HepG2 (cell line): ENCODE results near the gene CCDC142. TPM values are rescaled to one million over a fixed set of nuclear protein-coding genes. Genes with fewer than 3 reads are reported as not detected.

ENCODE experiments used
- ATF2 ChIP-seq: sonication (generic); formaldehyde crosslinking; IDR thresholded peaks from 2 replicates; pipeline ENCODE4 v1.4.0; 2020; ENCODE audit warnings: missing genetic modification reagents
- BORCS8-MEF2B ChIP-seq: sonication (generic); formaldehyde crosslinking; IDR thresholded peaks from 2 replicates; pipeline ENCODE4 v1.8.0; 2022; ENCODE audit warnings: mild to moderate bottlenecking, missing genetic modification reagents
- ETV5 ChIP-seq: IDR thresholded peaks from 2 replicates; pipeline ENCODE4 v1.6.1; 2018; ENCODE audit warnings: missing biosample characterization, missing genetic modification reagents, inconsistent platforms, borderline replicate concordance
- FOXJ3 ChIP-seq: sonication (generic); formaldehyde crosslinking; IDR thresholded peaks from 2 replicates; pipeline ENCODE4 v1.4.0; 2020; ENCODE audit warnings: missing genetic modification reagents, mild to moderate bottlenecking, borderline replicate concordance
- KDM6A ChIP-seq: IDR thresholded peaks from 2 replicates; pipeline ENCODE4 v1.6.1; 2016; ENCODE audit warnings: low read depth
- MAFF ChIP-seq: IDR thresholded peaks from 2 replicates; pipeline ENCODE4 v1.6.1; 2011; ENCODE audit warnings: low read depth, low read length, improper control_type of control experiment
- MIER3 ChIP-seq: IDR thresholded peaks from 2 replicates; pipeline ENCODE4 v1.6.1; 2016; ENCODE audit warnings: missing compliant biosample characterization, borderline replicate concordance
- MLLT10 ChIP-seq: sonication (generic); formaldehyde crosslinking; IDR thresholded peaks from 2 replicates; pipeline ENCODE4 v1.4.0; 2020; ENCODE audit warnings: missing genetic modification reagents
- RBM39 ChIP-seq: fragments of 200-400 bp; formaldehyde crosslinking; IDR thresholded peaks from one replicate; pipeline ENCODE4 v1.6.1; 2018; ENCODE audit warnings: antibody characterized with exemption, mild to moderate bottlenecking, low read depth, low read length; ENCODE audit not compliant: poor library complexity, severe bottlenecking
- RXRB ChIP-seq: IDR thresholded peaks from 2 replicates; pipeline ENCODE4 v1.6.1; 2016; ENCODE audit warnings: borderline replicate concordance, missing genetic modification reagents, missing compliant biosample characterization
- TFE3 ChIP-seq: IDR thresholded peaks from 2 replicates; pipeline ENCODE4 v1.6.1; 2016
- THAP11 ChIP-seq: IDR thresholded peaks from 2 replicates; pipeline ENCODE4 v1.6.1; 2016; ENCODE audit warnings: missing biosample characterization, missing genetic modification reagents
- YEATS4 ChIP-seq: sonication (generic); formaldehyde crosslinking; IDR thresholded peaks from 2 replicates; pipeline ENCODE4 v1.4.0; 2020; ENCODE audit warnings: missing genetic modification reagents, borderline replicate concordance
- ZMYM4 ChIP-seq: sonication (generic); formaldehyde crosslinking; IDR thresholded peaks from 2 replicates; pipeline ENCODE4 v1.8.1; 2023; ENCODE audit warnings: mild to moderate bottlenecking, missing genetic modification reagents
- ZNF282 ChIP-seq: fragments of 450-650 bp; IDR thresholded peaks from 2 replicates; pipeline ENCODE4 v1.6.1; 2018; ENCODE audit not compliant: partially characterized antibody
- ZNF331 ChIP-seq: sonication (generic); formaldehyde crosslinking; IDR thresholded peaks from 2 replicates; pipeline ENCODE4 v1.4.0; 2020; ENCODE audit warnings: missing genetic modification reagents
- ZNF362 ChIP-seq: sonication (generic); formaldehyde crosslinking; IDR thresholded peaks from 2 replicates; pipeline ENCODE4 v1.4.0; 2020; ENCODE audit warnings: missing genetic modification reagents, mild to moderate bottlenecking, borderline replicate concordance
- ZNF367 ChIP-seq: sonication (generic); formaldehyde crosslinking; IDR thresholded peaks from 2 replicates; pipeline ENCODE4 v1.4.0; 2020; ENCODE audit warnings: missing genetic modification reagents, borderline replicate concordance
- ZNF382 ChIP-seq: sonication (generic); formaldehyde crosslinking; IDR thresholded peaks from 2 replicates; pipeline ENCODE4 v1.5.0; 2020; ENCODE audit warnings: missing genetic modification reagents, mild to moderate bottlenecking, borderline replicate concordance
- ZNF556 ChIP-seq: sonication (generic); formaldehyde crosslinking; IDR thresholded peaks from 2 replicates; pipeline ENCODE4 v1.4.0; 2020; ENCODE audit warnings: mild to moderate bottlenecking, missing genetic modification reagents, borderline replicate concordance
- ZNF580 ChIP-seq: IDR thresholded peaks from 2 replicates; pipeline ENCODE4 v1.6.1; 2016; ENCODE audit warnings: low read depth, borderline replicate concordance
- ZNF737 ChIP-seq: sonication (generic); formaldehyde crosslinking; IDR thresholded peaks from 2 replicates; pipeline ENCODE4 v1.5.0; 2020; ENCODE audit warnings: missing genetic modification reagents, mild to moderate bottlenecking, borderline replicate concordance
- polyA plus RNA-seq, 8 experiments: library from polyadenylated mRNA; depleted of rRNA in 3 of 8; stranded (reverse) in 7 of 8; unstranded in 1 of 8; fragments of >200 nt; fragmentation: Illumina TruSeq in 4 of 8; extraction: Trizol in 4 of 8; gene quantifications; 2 replicates each; pipeline versions ENCODE4 v1.2.1 to v1.2.3, GENCODE V29; 2011 to 2016; ENCODE audit warnings: low read depth in 4 of 8, missing spikeins in 1 of 8, mixed read lengths in 1 of 8; ENCODE audit not compliant: insufficient read depth in 1 of 8
- total RNA-seq, 5 experiments: library from RNA; depleted of rRNA; stranded (reverse); fragments of >200 nt; fragmentation: Illumina TruSeq; extraction: Trizol; gene quantifications; 2 replicates each; pipeline ENCODE4 v1.2.3, GENCODE V29; 2016; ENCODE audit warnings: low read depth in 1 of 5
- TF ChIP-seq, protein P1 (sequence below): sonication (generic); formaldehyde crosslinking; IDR thresholded peaks from 2 replicates; pipeline ENCODE4 v1.4.0; 2020; ENCODE audit warnings: mild to moderate bottlenecking, missing genetic modification reagents
- TF ChIP-seq, protein P2 (sequence below): sonication (generic); formaldehyde crosslinking; IDR thresholded peaks from 2 replicates; pipeline ENCODE4 v1.5.0; 2020; ENCODE audit warnings: mild to moderate bottlenecking, low read depth, missing genetic modification reagents, borderline replicate concordance

CCDC142 gene
- total and polyA plus RNA-seq, 2 of the 13 experiments (the other 11 are each of a cell fraction or from before 2014, with no cell fraction given): 14.7 to 30.4 TPM

DNA sequence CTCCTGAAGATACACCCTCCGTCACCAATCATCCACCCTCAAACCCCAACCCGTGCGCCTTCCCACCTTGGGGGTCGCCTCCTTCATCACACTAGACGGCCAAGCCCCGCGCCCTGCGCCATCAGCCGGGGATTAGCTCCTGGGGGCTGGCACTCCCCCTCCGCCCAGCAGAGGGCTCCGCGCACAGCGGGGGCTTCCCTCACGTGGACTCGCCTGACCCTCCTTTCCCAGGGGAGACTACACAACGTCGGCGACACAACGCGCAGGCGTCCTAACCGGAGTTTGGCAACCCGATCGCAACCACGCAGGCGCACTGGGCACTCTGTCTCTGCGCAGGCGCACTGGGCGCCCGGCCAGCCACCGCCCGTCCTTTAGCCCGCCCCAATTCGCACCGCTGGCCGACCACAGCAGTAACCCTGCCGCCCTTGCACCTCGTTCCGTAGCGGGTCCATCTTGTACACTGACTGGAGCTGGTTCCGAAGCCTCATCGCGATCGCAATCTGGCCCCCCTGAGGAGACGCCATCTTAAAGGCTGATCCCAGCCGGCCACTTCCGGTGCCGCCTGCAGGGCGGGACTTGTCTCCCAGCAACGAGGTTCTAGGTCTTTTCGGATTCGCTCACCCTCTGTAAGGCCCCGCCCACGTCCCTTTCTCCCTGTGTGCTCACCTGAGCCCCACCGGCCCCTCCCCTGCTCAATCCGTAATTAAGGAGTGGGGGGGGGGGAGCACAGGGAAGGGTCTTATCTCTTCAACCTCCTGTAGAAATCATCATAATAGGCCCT lies 24.5 kb upstream of the CCDC142 start, which contains the start of gene PCGF1 (continued):
- TF ChIP-seq, protein P1, sequence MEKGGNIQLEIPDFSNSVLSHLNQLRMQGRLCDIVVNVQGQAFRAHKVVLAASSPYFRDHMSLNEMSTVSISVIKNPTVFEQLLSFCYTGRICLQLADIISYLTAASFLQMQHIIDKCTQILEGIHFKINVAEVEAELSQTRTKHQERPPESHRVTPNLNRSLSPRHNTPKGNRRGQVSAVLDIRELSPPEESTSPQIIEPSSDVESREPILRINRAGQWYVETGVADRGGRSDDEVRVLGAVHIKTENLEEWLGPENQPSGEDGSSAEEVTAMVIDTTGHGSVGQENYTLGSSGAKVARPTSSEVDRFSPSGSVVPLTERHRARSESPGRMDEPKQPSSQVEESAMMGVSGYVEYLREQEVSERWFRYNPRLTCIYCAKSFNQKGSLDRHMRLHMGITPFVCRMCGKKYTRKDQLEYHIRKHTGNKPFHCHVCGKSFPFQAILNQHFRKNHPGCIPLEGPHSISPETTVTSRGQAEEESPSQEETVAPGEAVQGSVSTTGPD (CRISPR knock-in tag): no peak
- TF ChIP-seq KDM6A: no peak
- TF ChIP-seq MLLT10 (CRISPR knock-in tag): no peak
- TF ChIP-seq YEATS4 (CRISPR knock-in tag): peak; percentile 89
- no peak for TF ChIP-seq ZNF282
- peak; percentile 95 for TF ChIP-seq THAP11
- TF ChIP-seq FOXJ3: 0 out of 2 replicates have a peak, but pooled peaks have one; percentile 47
- peak; percentile 86 for TF ChIP-seq RBM39
- TF ChIP-seq TFE3 (CRISPR knock-in tag): peak; percentile 71; the same call in 1 of the 2 replicates
- TF ChIP-seq ZNF556: peak; percentile 76; the same call in 1 of the 2 replicates
- TF ChIP-seq ATF2: peak; percentile 79
- no peak for TF ChIP-seq MAFF
- peak; percentile 53 for TF ChIP-seq BORCS8-MEF2B (CRISPR knock-in tag)
- TF ChIP-seq ZNF367 (CRISPR knock-in tag): no peak
- TF ChIP-seq ZMYM4 (CRISPR knock-in tag): peak; percentile 94
- TF ChIP-seq ETV5 (CRISPR knock-in tag): no peak; the same call in none of the 2 replicates
- TF ChIP-seq ZNF737 (CRISPR knock-in tag): no peak
- TF ChIP-seq RXRB (CRISPR knock-in tag): peak; percentile 92
- no peak for TF ChIP-seq ZNF382 (CRISPR knock-in tag)
- 0 out of 2 replicates have a peak, but pooled peaks have one; percentile 19 for TF ChIP-seq ZNF580
- peak; percentile 87 for TF ChIP-seq ZNF331 (CRISPR knock-in tag)
- TF ChIP-seq MIER3 (CRISPR knock-in tag): peak; percentile 93; the same call in 1 of the 2 replicates
- TF ChIP-seq, protein P2, sequence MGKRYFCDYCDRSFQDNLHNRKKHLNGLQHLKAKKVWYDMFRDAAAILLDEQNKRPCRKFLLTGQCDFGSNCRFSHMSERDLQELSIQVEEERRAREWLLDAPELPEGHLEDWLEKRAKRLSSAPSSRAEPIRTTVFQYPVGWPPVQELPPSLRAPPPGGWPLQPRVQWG (CRISPR knock-in tag): no peak
- peak; percentile 45; the same call in 1 of the 2 replicates for TF ChIP-seq ZNF362 (CRISPR knock-in tag)
